HEK293 (cell line): ENCODE measurements around the gene FOXG1.
A peak's percentile ranks its signal among the peaks of the same experiment; 100 is the strongest.

Experiments
- HOXC10 ChIP-seq: sonication (generic); formaldehyde crosslinking; IDR thresholded peaks from 2 replicates; pipeline ENCODE4 v1.8.1; 2023; ENCODE audit warnings: mild to moderate bottlenecking, missing genetic modification reagents
- HOXD13 ChIP-seq: sonication (generic); formaldehyde crosslinking; IDR thresholded peaks from 2 replicates; pipeline ENCODE4 v1.8.0; 2022; ENCODE audit warnings: missing genetic modification reagents, borderline replicate concordance
- KLF8 ChIP-seq: fragments of 450-650 bp; formaldehyde crosslinking; IDR thresholded peaks from 2 replicates; pipeline ENCODE4 v1.5.1; 2016; ENCODE audit warnings: missing biosample characterization, missing genetic modification characterization
- SP2 ChIP-seq: fragments of 450-650 bp; formaldehyde crosslinking; IDR thresholded peaks from 2 replicates; pipeline ENCODE4 v1.5.1; 2016; ENCODE audit warnings: missing biosample characterization, missing genetic modification characterization
- SP7 ChIP-seq: fragments of 450-650 bp; formaldehyde crosslinking; IDR thresholded peaks from 2 replicates; pipeline ENCODE4 v1.5.1; 2016; ENCODE audit warnings: missing biosample characterization, missing genetic modification characterization
- ZBTB17 ChIP-seq: fragments of 450-650 bp; formaldehyde crosslinking; IDR thresholded peaks from 2 replicates; pipeline ENCODE4 v1.5.1; 2016; ENCODE audit warnings: missing biosample characterization, missing genetic modification characterization
- ZBTB20 ChIP-seq: fragments of 450-650 bp; formaldehyde crosslinking; IDR thresholded peaks from 2 replicates; pipeline ENCODE4 v1.5.1; 2016; ENCODE audit warnings: missing biosample characterization, missing genetic modification characterization
- ZBTB26 ChIP-seq: fragments of 450-650 bp; formaldehyde crosslinking; optimal IDR thresholded peaks from 2 replicates; pipeline ENCODE3; 2016; ENCODE audit warnings: missing biosample characterization, mild to moderate bottlenecking, missing genetic modification characterization
- ZBTB48 ChIP-seq: fragments of 450-650 bp; formaldehyde crosslinking; IDR thresholded peaks from 2 replicates; pipeline ENCODE4 v1.5.1; 2016; ENCODE audit warnings: missing biosample characterization, missing genetic modification characterization
- ZNF10 ChIP-seq: fragments of 450-650 bp; formaldehyde crosslinking; IDR thresholded peaks from 2 replicates; pipeline ENCODE4 v1.5.1; 2017; ENCODE audit warnings: missing biosample characterization, missing genetic modification characterization
- ZNF184 ChIP-seq: fragments of 450-650 bp; IDR thresholded peaks from 2 replicates; pipeline ENCODE4 v1.5.1; 2018; ENCODE audit warnings: missing biosample characterization, mild to moderate bottlenecking, missing genetic modification characterization
- ZNF2 ChIP-seq: fragments of 450-650 bp; formaldehyde crosslinking; IDR thresholded peaks from 2 replicates; pipeline ENCODE4 v1.5.1; 2016; ENCODE audit warnings: missing biosample characterization, missing genetic modification characterization
- ZNF398 ChIP-seq: fragments of 450-650 bp; formaldehyde crosslinking; IDR thresholded peaks from 2 replicates; pipeline ENCODE4 v1.5.1; 2017; ENCODE audit warnings: missing biosample characterization, missing genetic modification characterization
- ZNF501 ChIP-seq: fragments of 450-650 bp; formaldehyde crosslinking; IDR thresholded peaks from 2 replicates; pipeline ENCODE4 v1.5.1; 2016; ENCODE audit warnings: missing biosample characterization, missing genetic modification characterization
- ZNF549 ChIP-seq: fragments of 450-650 bp; IDR thresholded peaks from 2 replicates; pipeline ENCODE4 v1.5.1; 2018; ENCODE audit warnings: missing biosample characterization, missing genetic modification characterization, mild to moderate bottlenecking, inconsistent platforms, moderate library complexity
- ZNF560 ChIP-seq: fragments of 450-650 bp; formaldehyde crosslinking; IDR thresholded peaks from 2 replicates; pipeline ENCODE4 v1.5.1; 2017; ENCODE audit warnings: missing biosample characterization, missing genetic modification characterization, borderline replicate concordance
- ZNF610 ChIP-seq: fragments of 450-650 bp; formaldehyde crosslinking; IDR thresholded peaks from 2 replicates; pipeline ENCODE4 v1.5.1; 2016; ENCODE audit warnings: missing biosample characterization, missing genetic modification characterization, borderline replicate concordance
- ZNF629 ChIP-seq: fragments of 450-650 bp; formaldehyde crosslinking; IDR thresholded peaks from 2 replicates; pipeline ENCODE4 v1.5.1; 2017; ENCODE audit warnings: missing biosample characterization, missing genetic modification characterization
- ZNF654 ChIP-seq: fragments of 450-650 bp; formaldehyde crosslinking; IDR thresholded peaks from 2 replicates; pipeline ENCODE4 v1.5.1; 2016; ENCODE audit warnings: low read depth, missing biosample characterization, missing genetic modification characterization
- ZNF701 ChIP-seq: fragments of 450-650 bp; formaldehyde crosslinking; IDR thresholded peaks from 2 replicates; pipeline ENCODE4 v1.5.1; 2016; ENCODE audit warnings: missing biosample characterization, missing genetic modification characterization
- ZNF768 ChIP-seq: fragments of 450-650 bp; formaldehyde crosslinking; IDR thresholded peaks from 2 replicates; pipeline ENCODE4 v1.5.1; 2018; ENCODE audit warnings: missing biosample characterization, mild to moderate bottlenecking, missing genetic modification characterization
- ZXDB ChIP-seq: fragments of 450-650 bp; formaldehyde crosslinking; IDR thresholded peaks from 2 replicates; pipeline ENCODE4 v1.5.1; 2016; ENCODE audit warnings: missing biosample characterization, missing genetic modification characterization
- TF ChIP-seq, protein P1 (sequence below): fragments of 450-650 bp; formaldehyde crosslinking; IDR thresholded peaks from 2 replicates; pipeline ENCODE4 v1.5.1; 2016; ENCODE audit warnings: missing biosample characterization, missing genetic modification characterization
- TF ChIP-seq, protein P2 (sequence below): fragments of 450-650 bp; formaldehyde crosslinking; IDR thresholded peaks from 2 replicates; pipeline ENCODE4 v1.5.1; 2016; ENCODE audit warnings: missing biosample characterization, missing genetic modification characterization
- TF ChIP-seq, protein P3 (sequence below): fragments of 450-650 bp; formaldehyde crosslinking; IDR thresholded peaks from 2 replicates; pipeline ENCODE4 v1.5.1; 2016; ENCODE audit warnings: missing biosample characterization, missing genetic modification characterization
- TF ChIP-seq, protein P4 (sequence below): fragments of 450-650 bp; formaldehyde crosslinking; IDR thresholded peaks from 2 replicates; pipeline ENCODE4 v1.5.1; 2016; ENCODE audit warnings: missing biosample characterization, missing genetic modification characterization

The FOXG1 gene

GRCh38 chr14:28773861-28774691 is 7.5 kb downstream of the FOXG1 start (continued):
- TF ChIP-seq ZBTB20 (peak; percentile 83), SP2 (tag by site-specific recombination) (no peak), SP7 (tag by site-specific recombination) (0 out of 2 replicates have a peak, but pooled peaks have one; percentile 27), ZNF549 (tag by site-specific recombination) (no peak), ZNF501 (tag by site-specific recombination) (0 out of 2 replicates have a peak, but pooled peaks have one; percentile 49), ZNF701 (tag by site-specific recombination) (no peak), HOXD13 (CRISPR knock-in tag) (no peak), ZNF654 (peak; percentile 75), ZNF184 (no peak), ZNF10 (tag by site-specific recombination) (peak; percentile 74; the same call in 1 of the 2 replicates), KLF8 (tag by site-specific recombination) (no peak), HOXC10 (no peak), ZBTB17 (tag by site-specific recombination) (peak; percentile 57), ZBTB48 (tag by site-specific recombination) (peak; percentile 18; the same call in 1 of the 2 replicates), ZNF2 (tag by site-specific recombination) (peak; percentile 51; the same call in 1 of the 2 replicates), ZNF560 (tag by site-specific recombination) (no peak), ZNF768 (no peak), ZNF629 (tag by site-specific recombination) (no peak; the same call in 1 of the 2 replicates), ZBTB26 (tag by site-specific recombination) (peak; percentile 49), ZXDB (tag by site-specific recombination) (peak; percentile 64), ZNF610 (0 out of 2 replicates have a peak, but pooled peaks have one; percentile 28), ZNF398 (tag by site-specific recombination) (0 out of 2 replicates have a peak, but pooled peaks have one; percentile 13)
- TF ChIP-seq, protein P1, sequence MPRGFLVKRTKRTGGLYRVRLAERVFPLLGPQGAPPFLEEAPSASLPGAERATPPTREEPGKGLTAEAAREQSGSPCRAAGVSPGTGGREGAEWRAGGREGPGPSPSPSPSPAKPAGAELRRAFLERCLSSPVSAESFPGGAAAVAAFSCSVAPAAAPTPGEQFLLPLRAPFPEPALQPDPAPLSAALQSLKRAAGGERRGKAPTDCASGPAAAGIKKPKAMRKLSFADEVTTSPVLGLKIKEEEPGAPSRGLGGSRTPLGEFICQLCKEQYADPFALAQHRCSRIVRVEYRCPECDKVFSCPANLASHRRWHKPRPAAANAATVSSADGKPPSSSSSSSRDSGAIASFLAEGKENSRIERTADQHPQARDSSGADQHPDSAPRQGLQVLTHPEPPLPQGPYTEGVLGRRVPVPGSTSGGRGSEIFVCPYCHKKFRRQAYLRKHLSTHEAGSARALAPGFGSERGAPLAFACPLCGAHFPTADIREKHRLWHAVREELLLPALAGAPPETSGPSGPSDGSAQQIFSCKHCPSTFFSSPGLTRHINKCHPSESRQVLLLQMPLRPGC (tag by site-specific recombination), result 0 out of 2 replicates have a peak, but pooled peaks have one; percentile 34
- TF ChIP-seq, protein P2, sequence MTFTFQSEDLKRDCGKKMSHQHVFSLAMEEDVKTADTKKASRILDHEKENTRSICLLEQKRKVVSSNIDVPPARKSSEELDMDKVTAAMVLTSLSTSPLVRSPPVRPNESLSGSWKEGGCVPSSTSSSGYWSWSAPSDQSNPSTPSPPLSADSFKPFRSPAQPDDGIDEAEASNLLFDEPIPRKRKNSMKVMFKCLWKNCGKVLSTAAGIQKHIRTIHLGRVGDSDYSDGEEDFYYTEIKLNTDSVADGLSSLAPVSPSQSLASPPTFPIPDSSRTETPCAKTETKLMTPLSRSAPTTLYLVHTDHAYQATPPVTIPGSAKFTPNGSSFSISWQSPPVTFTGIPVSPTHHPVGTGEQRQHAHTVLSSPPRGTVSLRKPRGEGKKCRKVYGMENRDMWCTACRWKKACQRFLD, result no peak
- TF ChIP-seq, protein P3, sequence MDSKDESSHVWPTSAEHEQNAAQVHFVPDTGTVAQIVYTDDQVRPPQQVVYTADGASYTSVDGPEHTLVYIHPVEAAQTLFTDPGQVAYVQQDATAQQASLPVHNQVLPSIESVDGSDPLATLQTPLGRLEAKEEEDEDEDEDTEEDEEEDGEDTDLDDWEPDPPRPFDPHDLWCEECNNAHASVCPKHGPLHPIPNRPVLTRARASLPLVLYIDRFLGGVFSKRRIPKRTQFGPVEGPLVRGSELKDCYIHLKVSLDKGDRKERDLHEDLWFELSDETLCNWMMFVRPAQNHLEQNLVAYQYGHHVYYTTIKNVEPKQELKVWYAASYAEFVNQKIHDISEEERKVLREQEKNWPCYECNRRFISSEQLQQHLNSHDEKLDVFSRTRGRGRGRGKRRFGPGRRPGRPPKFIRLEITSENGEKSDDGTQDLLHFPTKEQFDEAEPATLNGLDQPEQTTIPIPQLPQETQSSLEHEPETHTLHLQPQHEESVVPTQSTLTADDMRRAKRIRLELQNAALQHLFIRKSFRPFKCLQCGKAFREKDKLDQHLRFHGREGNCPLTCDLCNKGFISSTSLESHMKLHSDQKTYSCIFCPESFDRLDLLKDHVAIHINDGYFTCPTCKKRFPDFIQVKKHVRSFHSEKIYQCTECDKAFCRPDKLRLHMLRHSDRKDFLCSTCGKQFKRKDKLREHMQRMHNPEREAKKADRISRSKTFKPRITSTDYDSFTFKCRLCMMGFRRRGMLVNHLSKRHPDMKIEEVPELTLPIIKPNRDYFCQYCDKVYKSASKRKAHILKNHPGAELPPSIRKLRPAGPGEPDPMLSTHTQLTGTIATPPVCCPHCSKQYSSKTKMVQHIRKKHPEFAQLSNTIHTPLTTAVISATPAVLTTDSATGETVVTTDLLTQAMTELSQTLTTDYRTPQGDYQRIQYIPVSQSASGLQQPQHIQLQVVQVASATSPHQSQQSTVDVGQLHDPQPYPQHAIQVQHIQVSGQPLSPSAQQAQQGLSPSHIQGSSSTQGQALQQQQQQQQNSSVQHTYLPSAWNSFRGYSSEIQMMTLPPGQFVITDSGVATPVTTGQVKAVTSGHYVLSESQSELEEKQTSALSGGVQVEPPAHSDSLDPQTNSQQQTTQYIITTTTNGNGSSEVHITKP, result peak; percentile 46; the same call in 1 of the 2 replicates
- TF ChIP-seq, protein P4, sequence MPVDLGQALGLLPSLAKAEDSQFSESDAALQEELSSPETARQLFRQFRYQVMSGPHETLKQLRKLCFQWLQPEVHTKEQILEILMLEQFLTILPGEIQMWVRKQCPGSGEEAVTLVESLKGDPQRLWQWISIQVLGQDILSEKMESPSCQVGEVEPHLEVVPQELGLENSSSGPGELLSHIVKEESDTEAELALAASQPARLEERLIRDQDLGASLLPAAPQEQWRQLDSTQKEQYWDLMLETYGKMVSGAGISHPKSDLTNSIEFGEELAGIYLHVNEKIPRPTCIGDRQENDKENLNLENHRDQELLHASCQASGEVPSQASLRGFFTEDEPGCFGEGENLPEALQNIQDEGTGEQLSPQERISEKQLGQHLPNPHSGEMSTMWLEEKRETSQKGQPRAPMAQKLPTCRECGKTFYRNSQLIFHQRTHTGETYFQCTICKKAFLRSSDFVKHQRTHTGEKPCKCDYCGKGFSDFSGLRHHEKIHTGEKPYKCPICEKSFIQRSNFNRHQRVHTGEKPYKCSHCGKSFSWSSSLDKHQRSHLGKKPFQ (tag by site-specific recombination), result no peak
